ENCODE data around the gene TMEM178B.

GRCh38 chr7:141218941-141219340, 145.1 kb downstream of the TMEM178B start:
- TF ChIP-seq CTCF (IDR thresholded peaks at IDR 0.05) (no peak), EZH2phosphoT487 (IDR thresholded peaks at IDR 0.05; ENCODE audit: borderline replicate concordance, low read depth) (no peak), RXRA (IDR thresholded peaks at IDR 0.05; ENCODE audit: borderline replicate concordance, low read depth) (no peak), NFIC (IDR thresholded peaks at IDR 0.05; ENCODE audit: borderline replicate concordance) (no peak), USF2 (IDR thresholded peaks at IDR 0.05; ENCODE audit: borderline replicate concordance, low read depth, low read length) (no peak), RFX5 (IDR thresholded peaks at IDR 0.05; ENCODE audit: low read length) (no peak), POLR2AphosphoS5 (IDR thresholded peaks at IDR 0.05; ENCODE audit: low read depth, low read length) (no peak), FOXJ3 (CRISPR knock-in tag; IDR thresholded peaks at IDR 0.05) (no peak), MAX (IDR thresholded peaks at IDR 0.05; ENCODE audit: low read depth) (no peak), USF1 (IDR thresholded peaks at IDR 0.05; ENCODE audit: borderline replicate concordance, low read depth) (no peak), SIN3A (IDR thresholded peaks at IDR 0.05; ENCODE audit: borderline replicate concordance, low read depth, low read length) (no peak), MXI1 (IDR thresholded peaks at IDR 0.05; ENCODE audit: low read depth, low read length) (no peak), EP300 (IDR thresholded peaks at IDR 0.05; ENCODE audit: borderline replicate concordance in 1 of 2, low read depth in 1 of 2, low read length in 1 of 2) (no peak), YY1 (IDR thresholded peaks at IDR 0.05; ENCODE audit: low read depth) (no peak)

Data from SK-N-SH (cell line).